Mucosa of descending colon (tissue), 3 donors: ENCODE results near the gene ALDH1A3. TPM values are rescaled to one million over a fixed set of nuclear protein-coding genes. Genes with fewer than 3 reads are reported as not detected.
A peak's percentile ranks its signal among the peaks of the same experiment; 100 is the strongest.
"Not testable (repeated sequence)": the region's sequence is repeated elsewhere in the genome, so short reads cannot be mapped to it uniquely, and the experiment has no call there.

Source experiments
- ATAC-seq: fragments of 200-7000 bp; cut with Tn5 transposase; one replicate; pipeline ENCODE4 v1.9.1; 2020; ENCODE audit warnings: mild to moderate bottlenecking, moderate library complexity
- DNase-seq, 3 donors: peaks; one replicate each; pipeline ENCODE4 v3.0.0-alpha.2; 2020
- H3K36me3 ChIP-seq: fragments of 200-600 bp; one replicate; pipeline ENCODE4 v1.8.0; 2021; ENCODE audit warnings: low read depth, mild to moderate bottlenecking
- H3K4me1 ChIP-seq: fragments of 200-600 bp; one replicate; pipeline ENCODE4 v1.8.0; 2021; ENCODE audit warnings: low read depth, mild to moderate bottlenecking
- H3K4me3 ChIP-seq: fragments of 200-600 bp; one replicate; pipeline ENCODE4 v1.8.0; 2021; ENCODE audit warnings: mild to moderate bottlenecking
- H3K9me3 ChIP-seq: fragments of 200-600 bp; one replicate; pipeline ENCODE4 v1.8.0; 2021; ENCODE audit warnings: mild to moderate bottlenecking
- CTCF ChIP-seq: fragments of 200-600 bp; IDR thresholded peaks from one replicate; pipeline ENCODE4 v1.8.0; 2022; ENCODE audit warnings: antibody characterized with exemption, mild to moderate bottlenecking
- intact Hi-C, 2 donors: fragments of 100-400 bp; cut with DNase I in 1 of 2; cut with micrococcal nuclease in 1 of 2; formaldehyde crosslinking; loops; one replicate each; pipeline versions ENCODE4 v1.11.0 to v1.11.1; 2022; cut with DNase I, micrococcal nuclease
- total RNA-seq, 3 donors: library from RNA; stranded (reverse); fragmentation: NEBNext Ultra II Directional in 2 of 3; extraction: Animal tissue kit (Norgen Biotek cat#: 25700) in 2 of 3; gene quantifications; one replicate each; pipeline versions ENCODE4 v1.2.1 to v1.2.4, GENCODE V29; 2021 to 2023
- donor health status: DM: no; HTN: no; CAD: no; lungs with moderate emphysema.
- donor health status: DM: no; HTN: no; CAD: no.
- donor health status: DM: no; HTN: yes; CAD: no.

Gene ALDH1A3
- total RNA-seq, 3 donors from 2014 or later = 4.7 to 18.0 (median 12.9) TPM

GRCh38 chr15:100844778-100845177, 34.9 kb upstream of the ALDH1A3 start:
- ATAC-seq (no peak), DNase-seq (no peak)
- TF ChIP-seq CTCF = no peak
- peaks cover 3% of the 10 kb centered on the region for H3K4me1 ChIP-seq
- H3K9me3 ChIP-seq = no peaks in the 10 kb centered on the region
- intact Hi-C loops = no loop called here
- no peaks in the 10 kb centered on the region for H3K36me3 ChIP-seq
- no peak overlapping the region for H3K4me3 ChIP-seq

GRCh38 chr15:100847194-100847593, 32.4 kb upstream of the ALDH1A3 start:
- H3K4me3 ChIP-seq = no peak overlapping the region
- TF ChIP-seq CTCF = no peak
- no peak for DNase-seq
- ATAC-seq = no peak
- H3K36me3 ChIP-seq = no peaks in the 10 kb centered on the region
- no peaks in the 10 kb centered on the region for H3K9me3 ChIP-seq
- intact Hi-C loops = no loop called here
- peaks cover 3% of the 10 kb centered on the region for H3K4me1 ChIP-seq

- Histone ChIP-seq H3K4me1 (peaks cover 3% of the 10 kb centered on the region), H3K4me3 (peak overlapping the region; percentile 26), H3K9me3 (no peaks in the 10 kb centered on the region), H3K36me3 (no peaks in the 10 kb centered on the region)
- intact Hi-C loops = no loop called here
- peak; percentile 90 for ATAC-seq
- peak; percentile 66 to 76 (median 76) for DNase-seq
- TF ChIP-seq CTCF = no peak
These were observed 30.4 kb upstream of the ALDH1A3 start for GRCh38 chr15:100849021-100849854.

- ATAC-seq = peak; percentile 27
- DNase-seq = no peak
- intact Hi-C loops = no loop called here
These were observed 29.8 kb upstream of the ALDH1A3 start for GRCh38 chr15:100849855-100850218.

GRCh38 chr15:100851428-100852015, 28.1 kb upstream of the ALDH1A3 start:
- DNase-seq, H3K4me3 ChIP-seq, H3K9me3 ChIP-seq, H3K4me1 ChIP-seq, ATAC-seq, H3K36me3 ChIP-seq, intact Hi-C loops: not testable (repeated sequence)

More at GRCh38 chr15:100849855-100850218, 29.8 kb upstream of the ALDH1A3 start:
- TF ChIP-seq CTCF = no peak
- Histone ChIP-seq H3K36me3 (no peaks in the 10 kb centered on the region), H3K4me1 (peaks cover 3% of the 10 kb centered on the region), H3K4me3 (peak overlapping the region; percentile 26), H3K9me3 (no peaks in the 10 kb centered on the region)

- TF ChIP-seq CTCF = no peak
- no peaks in the 10 kb centered on the region for H3K36me3 ChIP-seq
- ATAC-seq (no peak), DNase-seq (no peak)
- peaks cover 3% of the 10 kb centered on the region for H3K4me1 ChIP-seq
- intact Hi-C loops = no loop called here
- no peaks in the 10 kb centered on the region for H3K9me3 ChIP-seq
- no peak overlapping the region for H3K4me3 ChIP-seq
These were observed 27.0 kb upstream of the ALDH1A3 start for GRCh38 chr15:100852630-100853029.
